D721Med (cell line): Measurements from ENCODE around the gene FILIP1L.

Source experiments
- DNase-seq: peaks from one replicate; pipeline ENCODE4 v3.0.0; 2011; ENCODE audit warnings: low spot score; ENCODE audit not compliant: insufficient read length
- FAIRE-seq: peaks from 2 replicates; lab custom pipeline; 2011; peaks lifted over from hg19 to GRCh38; lab: Jason Lieb, UNC
- TF ChIP-seq, protein P1 (sequence below): IDR thresholded peaks from 2 replicates; pipeline ENCODE4 v1.5.1; 2012; ENCODE audit warnings: mild to moderate bottlenecking, control low read depth; ENCODE audit not compliant: insufficient read depth; ENCODE audit errors: missing control alignments

FILIP1L gene

GRCh38 chr3:99938270-99938911, 175.9 kb downstream of the FILIP1L start:
- TF ChIP-seq, protein P1, sequence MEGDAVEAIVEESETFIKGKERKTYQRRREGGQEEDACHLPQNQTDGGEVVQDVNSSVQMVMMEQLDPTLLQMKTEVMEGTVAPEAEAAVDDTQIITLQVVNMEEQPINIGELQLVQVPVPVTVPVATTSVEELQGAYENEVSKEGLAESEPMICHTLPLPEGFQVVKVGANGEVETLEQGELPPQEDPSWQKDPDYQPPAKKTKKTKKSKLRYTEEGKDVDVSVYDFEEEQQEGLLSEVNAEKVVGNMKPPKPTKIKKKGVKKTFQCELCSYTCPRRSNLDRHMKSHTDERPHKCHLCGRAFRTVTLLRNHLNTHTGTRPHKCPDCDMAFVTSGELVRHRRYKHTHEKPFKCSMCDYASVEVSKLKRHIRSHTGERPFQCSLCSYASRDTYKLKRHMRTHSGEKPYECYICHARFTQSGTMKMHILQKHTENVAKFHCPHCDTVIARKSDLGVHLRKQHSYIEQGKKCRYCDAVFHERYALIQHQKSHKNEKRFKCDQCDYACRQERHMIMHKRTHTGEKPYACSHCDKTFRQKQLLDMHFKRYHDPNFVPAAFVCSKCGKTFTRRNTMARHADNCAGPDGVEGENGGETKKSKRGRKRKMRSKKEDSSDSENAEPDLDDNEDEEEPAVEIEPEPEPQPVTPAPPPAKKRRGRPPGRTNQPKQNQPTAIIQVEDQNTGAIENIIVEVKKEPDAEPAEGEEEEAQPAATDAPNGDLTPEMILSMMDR, result no peak
- DNase-seq (no peak), FAIRE-seq (no peak)

DNA sequence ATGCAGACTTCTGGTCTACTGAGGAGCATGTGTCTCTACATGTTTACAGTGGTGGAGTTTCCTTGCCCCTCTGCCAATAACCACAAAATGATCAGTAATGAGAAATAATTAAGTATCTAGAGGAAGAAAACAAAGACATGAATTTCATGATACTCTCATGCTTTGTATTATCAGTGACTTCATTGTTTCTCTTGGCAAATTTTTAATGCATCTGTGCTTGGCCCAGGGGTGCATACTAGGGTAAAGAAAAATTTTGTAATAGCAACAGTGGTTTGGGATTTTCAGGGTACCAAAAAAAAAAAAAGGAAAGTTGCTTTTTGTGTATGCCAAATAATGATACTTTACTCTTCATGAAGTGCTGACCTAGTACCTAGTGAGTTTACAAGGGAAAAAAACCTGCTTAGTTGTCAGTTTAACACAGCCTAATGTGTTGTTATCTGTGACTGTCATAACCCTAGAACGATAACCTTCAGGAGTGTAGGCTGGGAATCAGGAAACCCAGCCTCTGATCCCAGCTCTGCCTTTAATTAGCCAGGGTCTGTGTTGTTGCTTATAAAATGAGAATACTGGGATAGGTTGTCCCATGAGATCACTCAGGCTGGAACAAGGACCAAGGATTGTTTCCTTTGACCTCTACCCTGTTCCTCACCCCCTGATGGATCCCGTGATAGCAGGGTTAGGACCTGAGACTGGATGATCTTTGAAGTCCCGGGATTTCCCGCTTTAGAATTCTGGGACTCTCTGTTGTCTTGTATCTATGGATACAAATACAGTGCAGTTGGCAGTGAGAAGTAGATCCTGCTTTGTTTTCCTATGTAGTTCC, 179.1 kb downstream of the FILIP1L start:
- DNase-seq, result no peak
- TF ChIP-seq, protein P1, result no peak
- FAIRE-seq, result no peak

GRCh38 chr3:99933971-99934750, 180.1 kb downstream of the FILIP1L start:
- TF ChIP-seq, protein P1, result no peak
- DNase-seq (no peak), FAIRE-seq (no peak)

GRCh38 chr3:99931059-99931458, 183.2 kb downstream of the FILIP1L start:
- FAIRE-seq (no peak), DNase-seq (no peak)
- TF ChIP-seq, protein P1, result no peak

GRCh38 chr3:99929745-99930139, 184.6 kb downstream of the FILIP1L start:
- TF ChIP-seq, protein P1, result no peak

DNA sequence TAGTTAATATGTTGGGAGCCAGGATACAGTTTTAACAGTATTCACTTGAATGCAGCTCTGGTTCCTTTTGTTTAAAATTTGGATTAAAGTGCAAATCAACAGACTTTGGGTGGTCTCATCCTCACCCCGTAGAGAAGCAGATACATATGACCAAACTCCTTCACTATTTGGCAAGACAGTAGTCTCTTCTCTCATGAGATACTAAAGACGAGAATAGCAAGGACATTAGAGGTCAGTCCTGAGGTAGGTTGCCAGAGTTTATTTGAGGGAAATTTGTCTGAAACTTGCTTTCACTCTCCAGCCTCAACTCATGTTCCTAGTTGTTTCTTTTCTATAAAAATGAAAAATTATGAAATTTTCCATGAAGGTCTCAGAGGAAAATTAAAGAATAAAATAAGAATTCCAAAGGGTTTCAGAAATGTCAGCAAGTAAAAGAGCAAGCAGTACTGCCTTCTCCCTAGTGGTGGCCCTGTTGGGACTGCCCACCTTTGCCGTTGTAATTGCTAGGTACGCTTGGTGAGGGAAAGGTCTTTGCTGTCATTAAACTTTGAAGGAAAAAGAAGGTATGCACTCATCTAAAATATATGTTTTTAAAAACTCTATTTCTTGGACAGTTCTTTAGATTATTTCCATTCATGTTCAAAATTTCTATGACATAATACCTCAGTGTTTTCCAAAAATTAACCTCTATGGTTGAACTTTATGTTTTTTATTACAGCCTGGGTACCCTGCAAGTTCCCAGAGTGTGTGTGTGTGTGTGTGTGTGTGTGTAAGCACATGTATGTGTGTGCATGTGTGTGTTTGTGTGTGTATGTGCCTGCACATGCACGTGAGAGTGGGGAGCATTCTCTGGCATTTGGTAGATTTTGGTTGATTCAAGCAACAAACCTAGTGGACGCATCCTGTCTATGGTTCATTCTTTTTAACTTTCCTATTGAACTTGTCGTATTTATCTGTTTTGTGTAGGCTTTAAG, 185.2 kb downstream of the FILIP1L start:
- DNase-seq (no peak), FAIRE-seq (no peak)
- TF ChIP-seq, protein P1, result no peak

More at GRCh38 chr3:99929745-99930139, 184.6 kb downstream of the FILIP1L start:
- FAIRE-seq, result no peak
- no peak for DNase-seq
